ENCODE results near the gene TKFC.

TKFC gene, protein sequence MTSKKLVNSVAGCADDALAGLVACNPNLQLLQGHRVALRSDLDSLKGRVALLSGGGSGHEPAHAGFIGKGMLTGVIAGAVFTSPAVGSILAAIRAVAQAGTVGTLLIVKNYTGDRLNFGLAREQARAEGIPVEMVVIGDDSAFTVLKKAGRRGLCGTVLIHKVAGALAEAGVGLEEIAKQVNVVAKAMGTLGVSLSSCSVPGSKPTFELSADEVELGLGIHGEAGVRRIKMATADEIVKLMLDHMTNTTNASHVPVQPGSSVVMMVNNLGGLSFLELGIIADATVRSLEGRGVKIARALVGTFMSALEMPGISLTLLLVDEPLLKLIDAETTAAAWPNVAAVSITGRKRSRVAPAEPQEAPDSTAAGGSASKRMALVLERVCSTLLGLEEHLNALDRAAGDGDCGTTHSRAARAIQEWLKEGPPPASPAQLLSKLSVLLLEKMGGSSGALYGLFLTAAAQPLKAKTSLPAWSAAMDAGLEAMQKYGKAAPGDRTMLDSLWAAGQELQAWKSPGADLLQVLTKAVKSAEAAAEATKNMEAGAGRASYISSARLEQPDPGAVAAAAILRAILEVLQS

DNA sequence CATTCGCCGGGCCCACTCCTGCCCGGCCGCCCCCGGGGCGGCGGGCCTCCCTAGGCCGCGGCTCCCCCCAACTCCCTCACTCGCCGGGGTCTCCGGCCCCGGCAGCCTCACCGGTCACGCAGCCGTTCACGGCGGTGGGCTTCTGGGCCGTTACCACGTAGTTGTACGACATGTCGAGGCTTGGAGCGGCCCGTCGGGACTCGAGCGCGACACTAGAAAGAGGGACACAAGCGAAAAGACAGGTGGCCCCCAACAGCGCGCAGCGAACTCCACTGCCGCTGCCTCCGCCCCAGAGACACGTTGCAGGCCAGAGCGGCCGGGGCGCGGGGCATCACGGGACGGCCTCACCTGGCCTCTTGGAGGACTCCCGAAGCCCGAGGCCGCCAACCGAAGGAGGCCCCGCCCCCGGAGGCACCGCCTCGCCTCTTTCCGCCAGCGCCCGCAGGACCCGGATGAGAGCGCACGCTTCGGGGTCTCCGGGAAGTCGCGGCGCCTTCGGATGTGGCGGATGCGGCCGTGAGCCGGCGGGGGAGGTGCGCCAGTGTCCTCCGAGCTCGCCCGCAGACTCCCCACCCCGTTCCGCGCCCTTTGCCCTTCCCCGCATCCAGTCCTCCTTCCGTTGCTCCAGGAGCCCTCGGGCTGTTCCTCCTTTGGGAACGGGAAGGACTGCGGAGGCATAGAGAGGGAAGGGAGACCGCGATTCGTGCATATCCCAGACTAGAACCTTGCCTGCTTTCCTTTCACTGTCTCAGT is at the start of gene TKFC, which contains the start of gene DDB1:
TKFC (plus strand) TSS at position 432 of the 753 bp plus-strand sequence. CDS start 1,501 bp downstream, outside the sequence.
DDB1 (minus strand) TSS at position 309 of the 753 bp plus-strand sequence; CDS start at position 172, 137 bp downstream.
- DNase-seq: peak; percentile 97

DNA sequence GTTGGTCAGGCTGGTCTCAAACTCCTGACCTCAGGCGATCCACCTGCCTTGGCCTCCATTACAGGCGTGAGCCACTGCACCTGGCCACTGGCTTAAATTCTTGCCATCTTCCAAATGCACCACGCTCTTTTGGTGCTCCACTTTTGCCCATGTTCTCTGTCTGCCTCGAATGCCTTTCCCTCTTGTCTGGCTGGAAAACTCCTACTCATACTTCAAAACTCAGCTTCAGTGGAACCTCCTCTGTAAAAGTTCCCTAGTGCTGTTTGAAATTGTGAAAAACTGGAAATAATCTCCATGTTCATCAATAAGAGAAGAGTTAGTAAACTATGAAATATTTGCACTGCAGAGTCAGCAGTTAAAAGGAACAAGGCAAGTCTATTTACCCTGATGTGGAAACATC is 49.4 kb upstream of the TKFC start:
- no peak for DNase-seq

DNA sequence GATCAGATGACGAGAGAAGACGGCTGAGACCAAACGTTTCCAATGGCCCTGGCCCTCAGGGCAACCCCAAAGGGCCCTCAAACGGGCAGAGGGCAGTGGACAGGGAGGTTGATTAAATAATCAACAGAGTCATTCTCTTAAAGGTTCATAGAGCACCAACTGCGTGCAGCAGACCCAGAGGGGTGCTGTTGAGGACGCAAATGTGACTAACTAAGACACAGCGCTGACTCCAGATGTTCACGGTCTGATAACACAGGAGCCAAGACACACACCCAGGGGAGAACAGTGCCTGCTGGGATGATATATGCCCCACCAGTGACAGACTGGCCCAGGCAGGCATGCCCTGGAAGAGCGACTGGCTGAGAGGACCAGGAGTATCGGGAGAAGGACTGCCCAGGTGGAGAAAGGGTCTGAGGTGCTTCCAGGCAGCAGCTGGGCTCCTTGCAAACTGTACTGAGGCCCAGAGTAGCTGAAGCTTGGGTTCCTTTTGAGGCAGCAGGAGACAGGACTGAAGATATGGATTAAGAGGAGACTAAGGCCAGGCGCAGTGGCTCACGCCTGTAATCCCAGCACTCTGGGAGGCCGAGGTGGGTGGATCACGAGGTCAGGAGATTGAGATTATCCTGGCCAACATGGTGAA is 45.6 kb upstream of the TKFC start:
- no peak for DNase-seq

DNA sequence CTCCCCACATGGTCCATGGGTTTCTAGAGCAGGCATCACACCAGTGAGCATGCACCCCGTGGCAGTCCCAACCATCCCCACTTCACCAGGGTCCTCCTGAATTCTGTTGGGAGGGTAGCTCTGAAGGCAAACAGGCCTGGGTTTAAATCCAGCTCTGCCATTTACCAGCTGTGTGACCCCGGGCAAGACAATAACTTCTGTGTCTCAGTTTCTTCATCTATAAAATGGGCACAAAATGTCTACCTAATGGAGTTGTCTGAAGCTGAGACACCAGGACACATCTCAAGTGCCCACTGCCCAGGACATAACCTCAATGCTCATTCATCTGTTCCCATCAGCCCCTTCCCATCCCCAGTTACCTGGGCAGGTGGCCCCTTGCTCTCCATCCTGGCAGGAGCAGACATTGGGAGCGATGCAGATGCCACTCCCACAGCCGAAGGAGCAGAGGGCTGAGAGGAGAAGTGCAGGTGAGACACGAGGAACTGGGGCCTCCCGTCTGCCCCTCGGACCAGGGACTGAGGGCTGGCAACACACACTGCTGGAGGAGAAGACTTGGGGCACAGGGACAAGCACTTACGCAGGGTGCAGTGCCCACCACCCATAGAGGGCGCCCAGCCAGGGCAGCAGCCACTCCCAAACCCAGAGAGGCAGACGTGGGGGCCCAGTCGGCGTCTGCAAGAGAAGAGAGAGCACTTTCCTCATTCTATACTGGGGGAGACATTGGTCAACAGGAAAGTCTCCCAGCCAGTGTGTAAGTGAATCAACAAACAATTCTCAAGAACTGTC is 41.9 kb upstream of the TKFC start:
- no peak for DNase-seq

DNA sequence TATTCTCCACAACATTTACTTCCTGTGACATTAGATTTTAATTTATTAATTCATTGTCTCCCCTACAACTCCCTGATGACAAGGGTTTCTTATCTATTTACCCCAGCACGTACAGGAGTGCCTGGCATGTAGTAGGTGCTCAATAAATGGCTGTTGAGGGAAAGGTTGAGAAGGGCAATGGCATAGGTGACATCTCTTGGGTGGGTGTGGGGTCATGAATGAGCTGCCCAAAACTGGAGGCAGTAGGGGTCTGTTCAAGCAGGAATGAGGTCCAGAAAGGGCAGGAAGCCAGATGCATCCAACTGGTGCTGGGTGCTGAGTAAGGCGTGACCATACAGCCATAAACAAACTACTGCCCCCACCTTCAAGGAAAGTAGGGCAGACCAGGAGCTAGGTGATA is 40.7 kb upstream of the TKFC start:
- DNase-seq: no peak

DNA sequence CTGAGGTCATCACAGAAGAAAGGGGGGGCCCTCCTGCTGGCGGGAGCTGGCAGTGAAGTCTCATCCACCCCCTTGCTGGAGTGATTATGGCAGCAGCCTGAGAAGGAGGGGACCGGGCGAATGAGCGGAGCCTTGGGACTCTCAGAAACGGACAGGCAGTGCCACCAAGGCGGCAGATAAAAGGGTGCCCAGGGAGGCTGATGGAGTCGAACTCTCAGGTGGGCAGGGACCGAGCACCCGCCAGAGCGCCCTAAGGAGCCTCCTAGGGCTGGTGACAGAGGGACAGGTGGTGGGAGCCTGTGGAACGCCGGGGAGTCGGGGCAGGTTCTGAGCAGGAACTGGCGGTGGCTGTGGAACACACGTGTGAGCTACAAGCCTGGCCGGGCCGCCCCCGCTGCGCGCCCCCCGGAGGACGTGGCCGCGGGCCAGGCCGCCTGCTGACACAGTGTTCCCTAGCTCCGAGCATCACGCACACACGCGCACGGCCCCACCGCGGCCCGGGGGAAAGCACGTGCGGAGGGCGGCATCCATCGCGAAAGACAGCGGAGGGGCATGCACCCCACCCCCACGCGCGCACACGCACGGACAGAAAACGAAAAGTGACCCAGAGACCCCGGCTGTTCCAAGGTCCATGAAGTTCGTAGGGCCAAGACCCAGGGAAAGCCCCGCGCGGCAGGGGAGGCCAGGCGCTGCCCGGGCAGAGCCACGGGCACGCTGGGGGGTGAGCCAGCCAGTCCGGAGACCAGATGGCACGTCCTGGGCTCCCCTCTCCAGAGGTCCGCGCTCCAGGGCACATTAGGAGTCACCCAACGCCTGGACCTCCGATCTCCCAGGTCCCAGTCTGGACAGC is 38.9 kb upstream of the TKFC start:
- peak; percentile 76 for DNase-seq

DNA sequence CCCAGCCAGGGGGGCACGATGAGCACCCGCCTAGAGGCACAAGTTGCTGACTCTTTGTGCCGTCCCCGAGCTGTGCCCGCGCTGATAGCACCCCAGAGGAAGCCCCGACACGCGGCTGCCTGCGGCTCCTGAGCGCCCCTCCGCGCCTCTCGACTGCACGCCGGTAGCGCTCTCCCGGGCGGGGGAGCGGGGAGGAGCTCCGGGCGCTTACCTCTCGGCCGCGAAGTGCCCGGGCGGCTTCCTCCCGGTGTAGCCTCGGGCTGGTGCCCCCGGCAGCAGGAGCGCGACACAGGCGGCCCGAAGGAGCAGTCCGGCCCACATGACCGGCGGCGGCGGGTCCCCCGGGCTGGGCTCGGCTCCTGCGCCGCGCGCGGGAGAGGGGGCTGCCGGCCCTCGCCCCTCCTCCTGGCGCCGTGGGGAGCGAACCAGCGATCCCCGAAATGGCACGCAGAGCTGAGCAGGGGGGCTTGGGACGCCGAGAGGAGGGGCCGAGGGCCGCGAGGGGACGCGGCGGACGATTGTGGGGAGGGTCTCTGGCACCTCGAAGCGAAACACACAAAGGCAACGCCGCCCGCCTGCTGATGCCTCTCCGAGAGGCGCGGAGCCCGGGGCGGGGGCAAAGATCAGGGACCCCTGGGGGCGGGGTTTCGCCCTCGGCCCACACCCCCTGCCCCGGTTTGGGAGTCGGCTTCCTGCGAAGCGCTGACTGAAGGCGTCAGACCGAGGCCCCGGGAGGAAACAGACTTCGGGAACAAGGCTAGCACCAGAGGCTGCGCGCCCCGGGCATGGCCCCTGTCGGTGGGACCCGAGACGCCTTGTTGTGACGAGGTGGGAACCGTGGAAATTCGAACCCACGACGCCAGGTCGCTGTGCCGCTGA is 38.1 kb upstream of the TKFC start, which contains the start of gene VWCE:
VWCE (minus strand) TSS at position 600 of the 879 bp plus-strand sequence; CDS start at position 321, 279 bp downstream.
- DNase-seq: peak; percentile 76

DNA sequence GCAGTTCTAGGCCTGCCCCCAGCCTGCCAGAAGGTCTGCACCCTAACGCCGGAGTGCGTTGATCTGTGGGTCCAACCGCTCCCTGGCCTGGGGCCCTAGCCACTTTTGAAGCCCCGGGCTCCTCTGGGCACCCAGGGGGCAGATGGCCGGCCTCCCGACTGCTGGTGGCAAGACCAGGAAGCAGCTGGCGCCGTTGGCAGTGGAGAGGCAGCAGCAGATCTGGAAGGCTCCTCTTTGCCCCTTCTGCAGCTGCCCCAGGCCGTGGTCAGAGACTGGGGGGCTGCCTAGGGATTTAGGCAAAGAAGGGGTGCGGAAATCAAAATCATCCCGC is 37.5 kb upstream of the TKFC start:
- peak; percentile 48 for DNase-seq

DNA sequence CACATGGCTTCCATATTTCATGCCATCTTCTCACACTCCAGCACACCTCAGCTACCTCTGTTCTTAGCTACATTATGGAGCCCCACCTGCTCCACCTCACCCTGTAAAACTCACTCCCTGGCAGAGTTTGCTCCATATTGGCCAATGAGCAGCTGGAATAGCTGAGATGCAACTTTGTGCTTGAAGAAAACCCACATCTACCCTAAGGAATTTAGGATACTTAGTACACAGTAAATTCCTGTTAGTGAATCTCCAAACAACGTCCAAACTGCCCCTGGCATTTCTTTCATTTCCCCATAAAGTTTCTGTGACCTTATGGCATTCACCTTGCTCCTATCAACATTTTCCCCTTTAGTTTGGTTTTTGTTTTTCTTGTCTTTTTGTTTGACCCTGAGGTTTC is 35.7 kb upstream of the TKFC start:
- no peak for DNase-seq

DNA sequence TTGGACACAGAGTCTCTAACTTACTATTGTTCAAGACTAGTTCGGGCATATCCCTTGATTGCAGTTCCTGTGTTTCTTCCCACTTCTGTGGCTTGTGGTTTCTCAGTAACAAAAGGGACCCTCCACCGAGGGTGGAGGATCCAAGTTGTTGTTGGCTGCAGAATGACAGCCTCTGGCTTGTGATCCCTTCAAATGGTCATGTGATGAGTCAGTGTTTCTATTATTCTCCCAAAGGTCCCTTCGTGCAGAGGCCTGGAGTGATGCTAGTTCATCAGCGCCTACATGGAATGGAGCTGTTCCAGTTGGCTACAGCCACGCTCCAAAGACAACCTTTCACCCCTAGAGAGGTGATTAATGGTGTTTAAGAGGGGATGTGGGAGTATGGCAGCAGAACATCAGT is 35.3 kb upstream of the TKFC start:
- DNase-seq: peak; percentile 67

DNA sequence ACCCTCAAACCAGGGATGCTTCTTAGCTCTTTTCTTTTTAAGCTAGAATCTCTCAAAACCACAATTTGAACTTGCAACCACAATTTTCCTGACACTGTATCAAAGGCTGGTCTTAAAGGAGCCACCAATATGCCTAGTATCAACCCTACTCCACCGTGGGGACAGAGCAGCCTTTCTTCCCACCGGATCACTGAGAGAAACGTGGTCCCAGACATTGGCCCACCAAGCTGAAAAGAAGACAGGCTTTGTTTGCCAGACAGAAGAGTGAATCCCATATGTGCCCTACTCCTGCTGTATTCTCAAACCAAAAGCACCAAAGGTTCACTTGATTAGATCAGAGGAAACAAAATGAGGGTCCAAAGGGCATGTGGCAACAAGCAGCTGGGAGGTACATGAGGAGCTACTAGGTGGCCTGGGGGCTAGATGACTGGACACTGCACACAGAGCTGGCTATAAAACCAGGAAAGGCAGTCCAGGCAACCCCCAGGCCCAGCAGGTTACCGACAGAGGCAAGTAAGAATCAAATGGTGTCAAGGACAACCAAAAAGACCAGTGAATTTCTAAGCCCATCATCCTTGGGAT is 34.3 kb upstream of the TKFC start:
- DNase-seq: no peak

DNA sequence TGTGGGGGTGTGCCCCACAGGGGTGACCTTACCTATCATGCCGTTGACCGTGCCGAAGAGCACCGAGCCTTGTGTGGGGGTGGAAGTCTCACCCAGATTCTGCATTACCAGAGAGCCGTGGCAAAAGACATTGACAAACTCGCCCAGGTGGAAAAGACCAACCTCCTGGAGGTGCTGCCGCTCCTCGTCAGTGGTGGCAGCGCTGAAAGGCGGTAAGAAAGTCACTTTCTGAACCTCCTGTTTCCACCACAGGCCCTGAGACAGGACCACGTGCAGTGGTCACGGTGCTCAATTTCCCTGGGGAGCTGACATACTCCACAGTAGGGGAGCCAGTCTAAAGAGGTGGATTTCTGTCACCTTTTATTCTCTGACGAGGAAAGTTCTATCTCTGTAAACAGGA is 30.5 kb upstream of the TKFC start:
- no peak for DNase-seq

DNA sequence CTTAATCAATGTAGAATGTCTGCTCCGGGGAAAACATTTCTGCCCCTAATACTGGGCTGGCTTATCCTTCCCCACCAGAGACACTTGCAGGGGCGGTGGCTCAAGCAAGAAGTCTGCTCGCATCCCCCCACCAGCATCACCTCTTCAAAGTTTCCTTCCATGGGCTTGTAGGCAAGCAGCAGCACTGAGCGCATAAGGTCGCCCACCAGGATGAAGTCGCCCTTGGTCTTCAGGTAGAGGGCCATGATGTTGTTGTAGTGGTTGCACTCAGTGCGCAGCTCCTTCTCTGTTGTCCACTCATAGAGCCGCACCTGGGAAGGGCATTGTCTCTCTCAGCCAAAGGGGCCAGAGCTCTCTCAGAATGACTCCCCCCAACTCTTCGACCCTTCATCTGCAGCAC is 29.3 kb upstream of the TKFC start:
- DNase-seq: no peak

DNA sequence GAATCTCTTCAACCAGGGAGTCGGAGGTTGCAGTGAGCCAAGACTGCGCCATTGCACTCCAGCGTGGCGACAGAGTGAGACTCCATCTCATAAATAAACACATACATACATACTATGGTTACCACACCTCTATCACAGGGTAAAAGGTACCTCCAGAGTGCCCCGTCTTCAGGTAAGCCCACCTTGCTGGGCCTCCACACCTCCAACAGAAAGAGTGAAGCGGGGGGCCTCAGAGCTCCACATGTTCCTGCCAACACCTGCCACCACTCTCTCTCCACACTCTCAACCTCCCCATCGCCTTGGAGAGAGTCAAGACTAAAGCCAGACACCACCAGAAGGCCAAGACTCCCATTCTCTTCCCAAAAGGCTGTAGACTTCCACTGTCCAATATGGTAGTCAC is 27.6 kb upstream of the TKFC start:
- DNase-seq: no peak

DNA sequence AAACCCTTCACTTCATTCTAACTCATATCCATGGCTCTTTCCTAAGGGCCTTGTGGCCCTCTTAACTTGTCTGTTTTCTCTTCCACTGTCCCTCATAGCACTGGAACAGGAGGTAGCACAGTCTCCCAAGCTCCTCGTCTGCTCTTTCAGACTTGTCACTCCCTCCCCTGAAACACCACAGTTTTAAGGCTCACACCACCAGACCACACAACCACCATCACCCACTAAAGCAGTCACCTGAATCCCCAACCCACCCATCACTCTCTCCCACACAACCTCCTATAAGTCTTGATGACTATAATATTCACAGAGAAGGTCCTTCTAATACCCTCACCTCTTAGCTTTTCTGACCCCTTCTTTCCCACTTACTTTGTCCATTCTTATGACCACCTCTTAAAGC is 26.8 kb upstream of the TKFC start:
- no peak for DNase-seq

DNA sequence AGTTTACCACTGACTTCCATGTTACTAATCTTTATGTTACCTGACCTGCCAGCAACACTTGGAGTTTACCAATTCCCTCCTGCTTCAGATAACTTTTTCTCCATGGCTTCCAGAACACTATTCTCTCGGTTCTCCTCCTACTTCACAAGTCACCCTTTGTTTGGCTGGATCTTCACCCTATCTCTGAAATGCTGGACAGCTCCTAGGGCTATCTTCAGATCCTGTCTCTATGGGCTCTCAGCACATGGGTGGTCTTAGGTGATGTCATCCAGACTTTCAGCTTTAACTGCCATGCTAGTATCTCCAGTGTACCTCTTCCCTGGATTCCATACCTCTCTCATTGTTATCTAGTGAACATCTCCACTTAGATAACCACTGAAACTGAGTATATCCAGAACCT is 25.7 kb upstream of the TKFC start:
- DNase-seq: no peak

DNA sequence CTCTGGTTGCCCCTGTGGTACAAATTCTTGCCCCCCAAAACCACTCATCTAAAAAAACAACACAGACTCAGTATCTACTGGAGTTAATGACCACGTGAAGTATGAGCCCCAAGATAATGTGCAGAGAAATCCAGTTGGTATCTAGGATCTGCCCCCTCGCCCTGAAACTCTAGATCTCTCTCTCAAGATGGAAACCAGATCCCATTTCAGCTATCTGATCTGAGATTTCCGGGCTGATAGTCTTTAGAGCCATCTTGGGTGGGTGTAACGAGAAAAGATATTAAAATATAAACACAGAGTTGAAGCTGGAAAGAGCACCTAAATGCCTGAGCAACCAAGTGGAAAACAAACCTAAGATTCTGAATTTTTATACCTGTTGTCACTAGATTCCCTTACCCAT is 23.9 kb upstream of the TKFC start:
- no peak for DNase-seq

DNA sequence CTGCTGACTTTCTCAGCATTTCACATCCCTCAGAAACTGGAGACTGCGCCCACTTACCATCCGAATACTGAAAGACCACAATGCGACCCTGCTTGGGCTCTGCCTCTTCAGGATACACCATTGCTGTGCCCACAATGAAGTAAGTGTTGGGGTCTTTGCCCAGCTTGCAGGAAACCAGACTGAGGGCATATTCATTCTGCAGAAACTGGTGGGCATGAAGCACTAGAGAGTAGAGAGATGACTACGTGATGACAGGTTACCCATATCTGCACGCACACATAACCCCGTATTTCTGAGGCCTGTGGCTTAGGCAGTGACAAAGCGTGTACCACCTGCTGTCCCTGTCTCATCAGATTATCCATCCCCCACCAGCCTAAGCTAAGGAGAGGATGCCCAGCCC is 23.3 kb upstream of the TKFC start:
- DNase-seq: no peak

DNA sequence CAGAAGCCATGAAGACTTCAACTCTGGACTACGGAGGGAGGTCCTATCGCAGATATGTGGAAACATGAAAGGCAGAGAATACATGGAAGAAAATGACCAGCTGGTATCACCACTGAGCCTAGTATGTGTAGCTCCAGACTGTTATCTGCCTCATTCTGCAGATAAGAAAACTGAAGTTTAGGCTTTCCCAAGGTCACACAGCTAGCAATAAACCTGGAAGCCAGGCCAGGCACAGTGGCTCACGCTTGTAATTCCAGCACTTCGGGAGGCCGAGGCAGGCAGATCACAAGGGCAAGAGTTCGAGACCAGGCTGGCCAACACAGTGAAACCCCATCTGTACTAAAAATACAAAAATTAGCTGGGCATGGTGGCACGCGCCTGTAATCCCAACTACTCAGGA is 22.3 kb upstream of the TKFC start:
- no peak for DNase-seq

DNA sequence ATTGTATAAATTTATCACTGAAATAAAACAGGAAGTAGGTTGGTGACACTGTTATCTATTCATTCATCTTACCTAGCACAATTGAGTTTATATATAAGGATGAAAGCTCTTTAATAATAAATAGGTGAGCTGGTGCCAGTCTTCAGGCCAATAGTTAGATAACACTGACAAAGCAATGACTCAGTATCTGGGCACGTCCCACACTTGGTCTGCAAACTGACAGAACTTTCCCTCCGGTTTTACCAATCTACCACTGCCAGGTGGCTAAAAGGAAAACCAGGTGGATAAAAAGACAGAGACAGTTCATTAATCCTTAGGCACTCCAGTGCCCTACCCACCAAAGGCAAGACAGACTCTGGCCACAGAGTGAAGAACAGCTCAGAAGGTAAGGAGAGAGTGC is 17.8 kb upstream of the TKFC start:
- DNase-seq: no peak

Measured in femur (tissue), 1 donor.